GM12891 (cell line): ENCODE data around the gene C11orf91.

ENCODE experiments used
- PAX5 ChIP-seq: IDR thresholded peaks from 2 replicates; pipeline ENCODE4 v1.6.1; 2011; ENCODE audit warnings: low read length, moderate library complexity, mild to moderate bottlenecking; ENCODE audit not compliant: insufficient read depth, severe bottlenecking
- POLR2A ChIP-seq: IDR thresholded peaks from 2 replicates; pipeline ENCODE4 v1.6.1; 2011; ENCODE audit warnings: low read depth, low read length, control low read depth
- POLR2AphosphoS5 ChIP-seq: IDR thresholded peaks from 2 replicates; pipeline ENCODE4 v1.6.1; 2011; ENCODE audit warnings: low read depth, low read length, control low read depth
- POU2F2 ChIP-seq: IDR thresholded peaks from 2 replicates; pipeline ENCODE4 v1.6.1; 2011; ENCODE audit warnings: low read depth, mild to moderate bottlenecking, control low read depth, low read length, moderate library complexity
- SPI1 ChIP-seq: IDR thresholded peaks from 2 replicates; pipeline ENCODE4 v1.6.1; 2011; ENCODE audit warnings: low read depth, low read length, control low read depth
- TAF1 ChIP-seq: IDR thresholded peaks from 2 replicates; pipeline ENCODE4 v1.6.1; 2011; ENCODE audit warnings: low read depth, low read length, control low read depth

GRCh38 chr11:33655842-33656600, 44.6 kb downstream of the C11orf91 start:
- TF ChIP-seq POLR2A (no peak), TAF1 (no peak), POLR2AphosphoS5 (no peak), SPI1 (no peak), POU2F2 (peak; percentile 38; the same call in 1 of the 2 replicates), PAX5 (peak; percentile 90)
